ENCODE results near the gene LEFTY1. TPM values are rescaled to one million over a fixed set of nuclear protein-coding genes. Genes with fewer than 3 reads are reported as not detected.

The LEFTY1 gene
- total and polyA plus RNA-seq, 2 donors (not counting 1 experiment from before 2014, with no cell fraction given) = 0.07 TPM; not detected in 1

- Histone ChIP-seq H3K4me3 (ENCODE audit: control extremely low read depth in 1 of 5, extremely low read depth in 1 of 5, insufficient read depth in 1 of 5, low read depth in 2 of 5, low read length in 4 of 5) (no peak overlapping the region), H3K9ac (ENCODE audit: low read length) (no peak overlapping the region), H3K9me3 (ENCODE audit: control extremely low read depth in 1 of 3, control insufficient read depth in 2 of 3, insufficient read depth in 1 of 3, low read length in 2 of 3) (no peaks in the 10 kb centered on the region), H3K27ac (ENCODE audit: low read length in 2 of 2) (no peak overlapping the region), H4K20me1 (ENCODE audit: control insufficient read depth, insufficient read depth, low read length, poor library complexity, severe bottlenecking) (no peaks in the 10 kb centered on the region), H3K4me1 (ENCODE audit: control insufficient read depth in 2 of 2, insufficient read depth in 2 of 2, low read length in 2 of 2) (peaks cover 17 to 18% of the 10 kb centered on the region in 2 donors), H3K4me2 (replicated peaks; ENCODE audit: low read depth, low read length, poor library complexity, severe bottlenecking) (no peak overlapping the region), H3K79me2 (ENCODE audit: control insufficient read depth, insufficient read depth, low read length) (peaks cover 4% of the 10 kb centered on the region), H3K36me3 (replicated peaks in 1 of 2; ENCODE audit: control extremely low read depth in 1 of 2, control insufficient read depth in 1 of 2, extremely low read depth in 1 of 2, insufficient read depth in 2 of 2, low read length in 1 of 2) (no peaks in the 10 kb centered on the region), H3K27me3 (replicated peaks in 1 of 4; ENCODE audit: control extremely low read depth in 1 of 4, control insufficient read depth in 3 of 4, insufficient read depth in 4 of 4, low read length in 3 of 4) (no peaks in the 10 kb centered on the region), H2AFZ (ENCODE audit: insufficient read depth, low read depth, low read length, poor library complexity, severe bottlenecking) (no peak overlapping the region)
- no peak overlapping the region for H3K4me3 Mint-ChIP-seq
- no peak for ATAC-seq (ENCODE audit: low read depth)
- no peak overlapping the region for H3K27ac Mint-ChIP-seq
- intact Hi-C loops (cut with micrococcal nuclease) = no loop called here
- CTCF ChIA-PET = interaction anchor here (1.3 to 1.8 kb wide), 2 partner anchors 11 to 13 kb away, joined by 3 to 4 read pairs; no protein-coding TSS in a partner anchor
- POLR2A ChIA-PET = interaction anchor here (1.5 kb wide), 1 partner anchor 10 kb away, joined by 4 read pairs; the partner anchor contains the start of gene TMEM63A
- DNase-seq = no peak
- no peaks in the 10 kb centered on the region for H3K9me3 Mint-ChIP-seq (ENCODE audit: insufficient read depth)
- H3K27me3 Mint-ChIP-seq = peaks cover 3% of the 10 kb centered on the region
- no peak for TF ChIP-seq CTCF (IDR thresholded peaks at IDR 0.05)
- no peak for TF ChIP-seq EZH2 (IDR thresholded peaks at IDR 0.05; ENCODE audit: borderline replicate concordance, insufficient read depth, low read depth, low read length, poor library complexity, severe bottlenecking)
- peaks cover 15% of the 10 kb centered on the region for H3K4me1 Mint-ChIP-seq
- whole genome bisulfite sequencing (ENCODE audit: insufficient coverage) = 95% methylated on average over 3 of the region's 6 CpGs
Observed at GRCh38 chr1:225892307-225892706, 3.4 kb upstream of the LEFTY1 start.

DNA sequence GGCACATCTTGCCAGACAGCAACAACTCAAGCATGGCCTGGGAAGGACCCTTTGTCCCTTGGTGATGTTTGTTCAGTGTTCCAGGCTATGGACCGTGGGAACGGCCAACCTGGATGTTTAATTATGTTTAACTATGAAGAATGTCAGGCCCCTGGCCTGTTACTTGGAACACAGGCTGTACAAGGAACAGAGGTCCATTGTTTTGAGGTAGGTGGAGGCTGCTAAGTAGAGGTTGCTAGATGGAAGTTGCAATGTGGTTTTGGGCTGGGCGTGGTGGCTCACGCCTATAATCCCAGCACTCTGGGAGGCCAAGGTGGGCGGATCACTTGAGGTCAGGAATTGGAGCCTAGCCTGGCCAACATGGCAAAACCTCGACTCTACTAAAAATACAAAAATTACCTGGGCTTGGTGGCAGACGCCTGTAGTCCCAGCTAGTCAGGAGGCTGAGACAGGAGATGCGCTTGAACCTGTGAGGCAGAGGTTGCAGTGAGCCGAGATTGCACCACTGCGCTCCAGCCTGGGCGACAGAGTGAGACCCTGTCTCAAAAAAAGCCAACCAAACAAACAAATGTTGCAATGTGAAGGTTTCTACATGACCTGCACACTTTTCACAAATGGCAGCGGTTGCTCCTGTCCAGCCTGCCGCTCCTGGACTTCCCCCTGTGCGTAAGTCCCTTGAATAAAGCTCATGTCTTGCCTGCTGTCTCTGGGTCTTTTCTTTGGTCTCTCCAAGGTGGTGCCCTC, 2.5 kb upstream of the LEFTY1 start:
- no peak overlapping the region for H3K27ac Mint-ChIP-seq

More for the DNA sequence above, 2.5 kb upstream of the LEFTY1 start:
- Histone ChIP-seq H3K36me3 (replicated peaks in 1 of 2; ENCODE audit: control extremely low read depth in 1 of 2, control insufficient read depth in 1 of 2, extremely low read depth in 1 of 2, insufficient read depth in 2 of 2, low read length in 1 of 2) (no peaks in the 10 kb centered on the region), H3K4me3 (ENCODE audit: control extremely low read depth in 1 of 5, extremely low read depth in 1 of 5, insufficient read depth in 1 of 5, low read depth in 2 of 5, low read length in 4 of 5) (no peak overlapping the region), H3K27me3 (replicated peaks in 1 of 4; ENCODE audit: control extremely low read depth in 1 of 4, control insufficient read depth in 3 of 4, insufficient read depth in 4 of 4, low read length in 3 of 4) (no peaks in the 10 kb centered on the region), H2AFZ (ENCODE audit: insufficient read depth, low read depth, low read length, poor library complexity, severe bottlenecking) (no peak overlapping the region), H3K27ac (ENCODE audit: low read length in 2 of 2) (no peak overlapping the region), H3K79me2 (ENCODE audit: control insufficient read depth, insufficient read depth, low read length) (peaks cover 4% of the 10 kb centered on the region), H4K20me1 (ENCODE audit: control insufficient read depth, insufficient read depth, low read length, poor library complexity, severe bottlenecking) (no peaks in the 10 kb centered on the region), H3K9ac (ENCODE audit: low read length) (no peak overlapping the region), H3K4me2 (replicated peaks; ENCODE audit: low read depth, low read length, poor library complexity, severe bottlenecking) (no peak overlapping the region), H3K9me3 (ENCODE audit: control extremely low read depth in 1 of 3, control insufficient read depth in 2 of 3, insufficient read depth in 1 of 3, low read length in 2 of 3) (no peaks in the 10 kb centered on the region), H3K4me1 (ENCODE audit: control insufficient read depth in 2 of 2, insufficient read depth in 2 of 2, low read length in 2 of 2) (peaks cover 8% of the 10 kb centered on the region in 2 donors)
- TF ChIP-seq CTCF (IDR thresholded peaks at IDR 0.05) (no peak), EZH2 (IDR thresholded peaks at IDR 0.05; ENCODE audit: borderline replicate concordance, insufficient read depth, low read depth, low read length, poor library complexity, severe bottlenecking) (no peak)
- no peaks in the 10 kb centered on the region for H3K9me3 Mint-ChIP-seq (ENCODE audit: insufficient read depth)
- POLR2A ChIA-PET = no interaction called here
- peaks cover 6% of the 10 kb centered on the region for H3K4me1 Mint-ChIP-seq
- H3K27me3 Mint-ChIP-seq = peaks cover 3% of the 10 kb centered on the region
- DNase-seq = no peak
- intact Hi-C loops (cut with micrococcal nuclease) = no loop called here
- no peak overlapping the region for H3K4me3 Mint-ChIP-seq
- WGBS (ENCODE audit: insufficient coverage) = 97% methylated on average over 11 of the region's 14 CpGs
- ATAC-seq (ENCODE audit: low read depth) = no peak
- CTCF ChIA-PET = interaction anchor here (0.9 to 1.8 kb wide), 3 partner anchors 8 to 12 kb away, joined by 3 to 4 read pairs (median 3); no protein-coding TSS in a partner anchor
